Measurements from ENCODE around the gene XDH. TPM values are rescaled to one million over a fixed set of nuclear protein-coding genes. Genes with fewer than 3 reads are reported as not detected.

XDH gene
- total and polyA plus RNA-seq, 3 experiments from 2014 or later = not detected

DNA sequence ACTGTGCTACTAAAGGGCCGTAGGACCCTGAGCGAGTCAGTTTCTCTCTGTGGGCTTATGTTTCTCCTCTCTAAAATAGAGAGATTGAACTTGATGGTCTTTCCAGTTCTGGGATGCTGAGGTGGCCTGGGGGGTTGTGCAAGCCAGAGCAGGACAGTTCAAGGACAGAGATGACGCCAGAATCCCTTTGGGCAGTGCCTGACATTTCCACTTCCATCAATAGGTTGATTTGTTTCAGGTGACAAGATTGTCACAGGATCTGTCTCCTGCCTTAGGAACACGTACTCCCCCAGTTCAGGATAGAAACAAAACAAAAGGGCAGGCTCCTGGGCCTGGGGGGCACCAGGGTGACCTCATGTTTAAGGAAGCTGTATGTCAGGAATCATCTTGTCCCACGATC is 82.0 kb downstream of the XDH start:
- H3K4me1 ChIP-seq (ENCODE audit: insufficient read depth, low read length) = no peaks in the 10 kb centered on the region
- ChIA-PET POLR2A (no interaction called here), CTCF (interaction anchor here (0.8 to 10.8 kb wide), 15 partner anchors 9 to 1182 kb away, joined by 3 to 152 read pairs (median 4); no protein-coding TSS in a partner anchor)
- H3K36me3 ChIP-seq (ENCODE audit: insufficient read depth, low read length) = no peaks in the 10 kb centered on the region
- H3K27ac ChIP-seq (ENCODE audit: low read depth, low read length) = no peak overlapping the region
- H3K4me1 Mint-ChIP-seq = no peaks in the 10 kb centered on the region
- H3K9me3 ChIP-seq (ENCODE audit: low read length) = no peaks in the 10 kb centered on the region
- H3K9me3 Mint-ChIP-seq = no peaks in the 10 kb centered on the region
- no peaks in the 10 kb centered on the region for H3K36me3 Mint-ChIP-seq
- H3K27me3 Mint-ChIP-seq = peaks cover 0 to 8% of the 10 kb centered on the region in 2 donors
- no peak overlapping the region for H3K4me3 Mint-ChIP-seq
- DNase-seq = no peak
- peak overlapping the region in 2 of 8 donors; percentile 12 to 14 for H3K27ac Mint-ChIP-seq
- H3K27me3 ChIP-seq (ENCODE audit: insufficient read depth, low read length, poor library complexity, severe bottlenecking) = no peaks in the 10 kb centered on the region
- no peak overlapping the region for H3K4me3 ChIP-seq (ENCODE audit: low read length)

DNA sequence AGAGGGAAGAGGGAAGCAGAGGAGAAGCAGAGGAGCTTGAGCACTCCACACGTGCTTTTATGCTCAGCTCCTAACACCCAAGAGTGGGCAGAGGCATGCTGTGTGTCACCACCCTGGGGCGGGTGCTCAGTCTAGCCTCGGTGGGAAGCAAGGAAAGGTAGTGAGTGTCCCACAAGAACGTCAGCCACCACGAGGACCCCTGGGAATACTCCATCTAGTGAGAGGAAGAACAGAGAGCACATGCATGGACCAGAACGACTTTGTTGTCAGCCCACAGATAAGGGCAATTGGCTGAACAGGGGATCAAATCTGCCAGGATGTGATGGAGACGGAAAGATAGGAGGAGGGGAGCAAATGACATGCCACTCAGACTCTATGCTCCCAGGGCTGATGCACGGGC is 83.4 kb downstream of the XDH start:
- H3K36me3 Mint-ChIP-seq = no peaks in the 10 kb centered on the region
- CTCF ChIA-PET = interaction anchor here (1.1 to 10.8 kb wide), 4 partner anchors 13 to 619 kb away, joined by 3 to 152 read pairs (median 4); no protein-coding TSS in a partner anchor
- no peak overlapping the region for H3K4me3 Mint-ChIP-seq
- peaks cover 0 to 7% of the 10 kb centered on the region in 2 donors for H3K27me3 Mint-ChIP-seq
- no peaks in the 10 kb centered on the region for H3K27me3 ChIP-seq (ENCODE audit: insufficient read depth, low read length, poor library complexity, severe bottlenecking)
- H3K9me3 ChIP-seq (ENCODE audit: low read length) = no peaks in the 10 kb centered on the region
- H3K27ac Mint-ChIP-seq = peak overlapping the region in 2 of 8 donors; percentile 14 to 44
- H3K4me3 ChIP-seq (ENCODE audit: low read length) = no peak overlapping the region
- H3K27ac ChIP-seq (ENCODE audit: low read depth, low read length) = no peak overlapping the region
- DNase-seq = no peak
- no peaks in the 10 kb centered on the region for H3K4me1 ChIP-seq (ENCODE audit: insufficient read depth, low read length)
- H3K4me1 Mint-ChIP-seq = no peaks in the 10 kb centered on the region
- no peaks in the 10 kb centered on the region for H3K9me3 Mint-ChIP-seq
- POLR2A ChIA-PET = no interaction called here
- H3K36me3 ChIP-seq (ENCODE audit: insufficient read depth, low read length) = no peaks in the 10 kb centered on the region

DNA sequence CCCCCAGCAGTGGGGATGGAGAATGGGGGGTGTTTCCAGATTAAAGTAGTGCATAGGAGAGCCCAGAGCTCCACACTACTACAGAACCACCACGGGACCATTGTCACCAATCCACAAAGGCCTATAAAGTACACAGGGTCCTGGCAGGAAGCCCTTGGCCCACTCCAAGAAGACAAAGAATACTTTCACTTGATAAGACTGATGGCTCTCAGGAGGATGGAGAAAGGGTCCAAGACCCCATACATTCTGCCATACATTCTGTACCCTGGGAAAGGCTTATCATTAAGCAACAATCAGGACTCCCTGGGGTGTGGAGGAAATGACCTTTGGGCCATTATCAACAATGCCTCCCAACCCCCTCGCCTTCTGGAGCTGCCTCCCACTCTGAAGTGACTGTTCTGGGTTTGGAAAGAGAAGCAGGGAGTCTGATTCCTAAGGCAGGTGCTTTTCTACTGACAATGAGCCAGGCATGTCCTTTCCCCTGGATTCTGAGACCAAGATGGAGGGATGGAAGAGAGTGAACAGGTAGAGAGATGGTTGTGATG is 85.4 kb downstream of the XDH start:
- Histone ChIP-seq H3K36me3 (ENCODE audit: insufficient read depth, low read length) (no peaks in the 10 kb centered on the region), H3K4me3 (ENCODE audit: low read length) (no peak overlapping the region), H3K9me3 (ENCODE audit: low read length) (no peaks in the 10 kb centered on the region), H3K27ac (ENCODE audit: low read depth, low read length) (no peak overlapping the region), H3K27me3 (ENCODE audit: insufficient read depth, low read length, poor library complexity, severe bottlenecking) (no peaks in the 10 kb centered on the region), H3K4me1 (ENCODE audit: insufficient read depth, low read length) (peaks cover 8% of the 10 kb centered on the region)
- ChIA-PET POLR2A (no interaction called here), CTCF (interaction anchor here (1.1 to 10.8 kb wide), 5 partner anchors 11 to 617 kb away, joined by 3 to 152 read pairs (median 3); no protein-coding TSS in a partner anchor)
- Mint-ChIP-seq H3K4me1 (peaks cover 10 to 14% (median 13%) of the 10 kb centered on the region in 3 donors), H3K27me3 (peaks cover 0 to 3% of the 10 kb centered on the region in 2 donors), H3K27ac (peak overlapping the region in 1 of 8 donors; percentile 50), H3K9me3 (no peaks in the 10 kb centered on the region), H3K36me3 (no peaks in the 10 kb centered on the region), H3K4me3 (no peak overlapping the region)
- DNase-seq = no peak

DNA sequence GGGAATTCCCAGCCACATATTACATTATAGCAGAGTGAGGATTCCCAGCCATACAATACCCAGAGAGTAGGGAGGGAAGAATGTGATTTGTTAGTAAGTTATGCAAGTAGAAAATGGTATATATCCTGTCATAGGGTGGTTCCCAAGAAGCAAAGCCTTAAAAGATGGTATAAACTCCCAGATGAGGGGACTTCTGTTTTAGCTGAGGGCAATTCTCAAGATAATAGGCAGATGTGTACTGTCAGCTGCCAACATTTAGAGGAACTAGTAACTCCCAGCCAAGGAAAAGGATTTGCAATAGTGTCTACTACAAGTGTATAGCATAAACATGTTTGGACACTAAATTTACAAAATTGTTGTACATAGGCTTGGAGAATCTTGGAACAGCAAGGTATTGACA is 86.5 kb downstream of the XDH start:
- Histone ChIP-seq H3K4me1 (ENCODE audit: insufficient read depth, low read length) (peaks cover 14% of the 10 kb centered on the region), H3K27me3 (ENCODE audit: insufficient read depth, low read length, poor library complexity, severe bottlenecking) (no peaks in the 10 kb centered on the region), H3K9me3 (ENCODE audit: low read length) (no peaks in the 10 kb centered on the region), H3K4me3 (ENCODE audit: low read length) (no peak overlapping the region), H3K36me3 (ENCODE audit: insufficient read depth, low read length) (no peaks in the 10 kb centered on the region), H3K27ac (ENCODE audit: low read depth, low read length) (no peak overlapping the region)
- Mint-ChIP-seq H3K9me3 (no peaks in the 10 kb centered on the region), H3K27ac (no peak overlapping the region), H3K36me3 (no peaks in the 10 kb centered on the region), H3K27me3 (peaks cover 0 to 3% of the 10 kb centered on the region in 2 donors), H3K4me3 (no peak overlapping the region), H3K4me1 (peaks cover 20 to 25% (median 25%) of the 10 kb centered on the region in 3 donors)
- ChIA-PET POLR2A (no interaction called here), CTCF (interaction anchor here (1.1 to 1.6 kb wide), 2 partner anchors 12 to 158 kb away, joined by 3 read pairs; no protein-coding TSS in a partner anchor)
- DNase-seq = no peak

DNA sequence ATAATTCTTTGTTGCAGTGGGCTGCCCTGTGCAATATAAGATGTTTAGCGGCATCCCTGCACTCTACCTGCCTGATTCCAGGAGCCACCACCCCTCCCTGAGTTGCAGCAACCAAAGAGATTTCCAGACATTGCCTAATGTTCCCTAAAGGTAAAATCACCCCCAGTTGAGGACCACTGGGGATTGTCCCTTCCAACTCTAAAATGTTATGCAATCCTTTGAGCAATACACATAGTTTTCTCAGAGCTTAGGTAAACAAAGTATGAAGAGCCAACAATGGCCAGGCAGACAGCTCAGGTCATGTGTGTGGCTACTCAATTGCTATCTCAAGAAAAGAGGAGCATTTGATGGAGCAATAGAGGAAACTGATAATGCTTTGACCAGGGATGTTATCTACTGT is 87.0 kb downstream of the XDH start:
- peaks cover 26 to 30% (median 30%) of the 10 kb centered on the region in 3 donors for H3K4me1 Mint-ChIP-seq
- no peaks in the 10 kb centered on the region for H3K27me3 ChIP-seq (ENCODE audit: insufficient read depth, low read length, poor library complexity, severe bottlenecking)
- POLR2A ChIA-PET = no interaction called here
- no peaks in the 10 kb centered on the region for H3K36me3 ChIP-seq (ENCODE audit: insufficient read depth, low read length)
- no peaks in the 10 kb centered on the region for H3K9me3 Mint-ChIP-seq
- no peaks in the 10 kb centered on the region for H3K9me3 ChIP-seq (ENCODE audit: low read length)
- peak overlapping the region in 1 of 8 donors; percentile 11 for H3K27ac Mint-ChIP-seq
- peaks cover 14% of the 10 kb centered on the region for H3K4me1 ChIP-seq (ENCODE audit: insufficient read depth, low read length)
- H3K4me3 Mint-ChIP-seq = no peak overlapping the region
- H3K27ac ChIP-seq (ENCODE audit: low read depth, low read length) = no peak overlapping the region
- DNase-seq = no peak
- H3K4me3 ChIP-seq (ENCODE audit: low read length) = no peak overlapping the region
- no peaks in the 10 kb centered on the region for H3K36me3 Mint-ChIP-seq
- CTCF ChIA-PET = interaction anchor here (1.6 kb wide), 1 partner anchor 158 kb away, joined by 3 read pairs; no protein-coding TSS in a partner anchor
- H3K27me3 Mint-ChIP-seq = peaks cover 0 to 3% of the 10 kb centered on the region in 2 donors

DNA sequence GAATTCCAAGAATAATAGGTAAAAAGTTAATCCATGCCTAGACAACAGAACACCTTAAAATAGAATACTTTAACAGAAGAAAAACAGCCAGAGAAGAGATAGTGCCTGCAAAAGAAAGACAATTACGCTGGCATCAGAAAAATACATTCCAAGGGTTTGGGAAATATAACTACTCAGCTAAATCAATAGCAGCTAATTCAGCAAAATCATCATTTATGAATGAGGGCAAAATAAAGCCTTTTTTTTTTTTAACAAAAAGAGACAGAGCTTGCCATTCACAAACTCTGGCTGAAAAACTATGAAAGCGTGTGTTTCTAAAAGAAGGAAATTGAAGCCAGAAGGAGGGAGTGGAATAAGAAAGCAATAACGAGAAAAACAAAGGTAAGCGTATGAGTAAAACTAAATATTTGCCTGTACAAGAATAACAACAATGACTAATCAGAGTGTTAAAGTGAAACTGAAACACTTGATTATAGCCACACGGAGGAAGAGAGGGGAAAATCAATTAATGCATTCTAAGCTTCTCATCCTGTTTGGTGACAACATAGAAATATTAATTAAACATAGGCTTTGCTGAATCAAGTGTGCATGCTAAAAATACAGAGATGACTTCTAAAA is 90.4 kb downstream of the XDH start:
- H3K27me3 Mint-ChIP-seq = no peaks in the 10 kb centered on the region
- Histone ChIP-seq H3K27ac (ENCODE audit: low read depth, low read length) (peak overlapping the region; percentile 36), H3K27me3 (ENCODE audit: insufficient read depth, low read length, poor library complexity, severe bottlenecking) (no peaks in the 10 kb centered on the region), H3K4me3 (ENCODE audit: low read length) (peak overlapping the region; percentile 50), H3K4me1 (ENCODE audit: insufficient read depth, low read length) (peaks cover 24% of the 10 kb centered on the region), H3K9me3 (ENCODE audit: low read length) (no peaks in the 10 kb centered on the region), H3K36me3 (ENCODE audit: insufficient read depth, low read length) (no peaks in the 10 kb centered on the region)
- no peaks in the 10 kb centered on the region for H3K9me3 Mint-ChIP-seq
- H3K27ac Mint-ChIP-seq = peak overlapping the region; percentile 21 to 90 (median 86)
- CTCF ChIA-PET = interaction anchor here (1.0 to 2.7 kb wide), 2 partner anchors 9 to 1159 kb away, joined by 3 to 13 read pairs; no protein-coding TSS in a partner anchor
- no peak for DNase-seq
- peak overlapping the region; percentile 39 to 86 (median 76) for H3K4me3 Mint-ChIP-seq
- peaks cover 38 to 53% (median 51%) of the 10 kb centered on the region in 3 donors for H3K4me1 Mint-ChIP-seq
- no peaks in the 10 kb centered on the region for H3K36me3 Mint-ChIP-seq
- POLR2A ChIA-PET = interaction anchor here (1.3 kb wide), 1 partner anchor 1176 kb away, joined by 3 read pairs; no protein-coding TSS in a partner anchor

DNA sequence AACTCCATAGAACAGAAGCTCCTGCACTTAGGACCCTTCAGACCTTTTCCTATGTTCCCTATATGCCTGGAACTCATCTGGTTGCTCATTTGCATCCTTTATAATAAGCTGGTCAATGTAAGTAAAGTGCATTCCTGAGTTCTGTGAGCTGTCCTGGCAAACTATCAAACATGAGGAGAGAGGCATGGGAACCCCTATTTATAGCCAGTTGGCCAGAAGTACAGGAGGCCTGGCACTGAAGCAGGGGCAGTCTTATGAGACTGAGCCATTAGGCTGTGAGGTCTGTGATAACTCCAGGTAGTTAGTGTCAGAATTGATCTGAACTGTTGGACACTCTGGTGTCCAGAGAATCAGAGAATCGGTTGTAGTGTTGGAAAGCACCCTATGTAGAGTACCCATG is 92.2 kb downstream of the XDH start:
- Mint-ChIP-seq H3K36me3 (no peaks in the 10 kb centered on the region), H3K27me3 (no peaks in the 10 kb centered on the region), H3K4me3 (peak overlapping the region in 1 of 7 donors; percentile 71), H3K27ac (peak overlapping the region; percentile 0 to 80 (median 58)), H3K4me1 (peaks cover 54 to 70% (median 69%) of the 10 kb centered on the region in 3 donors), H3K9me3 (no peaks in the 10 kb centered on the region)
- no peak for DNase-seq
- Histone ChIP-seq H3K4me3 (ENCODE audit: low read length) (no peak overlapping the region), H3K4me1 (ENCODE audit: insufficient read depth, low read length) (peaks cover 42% of the 10 kb centered on the region), H3K9me3 (ENCODE audit: low read length) (no peaks in the 10 kb centered on the region), H3K36me3 (ENCODE audit: insufficient read depth, low read length) (no peaks in the 10 kb centered on the region), H3K27me3 (ENCODE audit: insufficient read depth, low read length, poor library complexity, severe bottlenecking) (no peaks in the 10 kb centered on the region), H3K27ac (ENCODE audit: low read depth, low read length) (no peak overlapping the region)
- POLR2A ChIA-PET = no interaction called here
- CTCF ChIA-PET = interaction anchor here (2.7 kb wide), 1 partner anchor 11 kb away, joined by 13 read pairs; no protein-coding TSS in a partner anchor
